HG02973 (cell line): Measurements from ENCODE around the gene RAB18.
"Not testable (repeated sequence)": the region's sequence is repeated elsewhere in the genome, so short reads cannot be mapped to it uniquely, and the experiment has no call there.

Experiments
- ATAC-seq: cut with Tn5 transposase; IDR thresholded peaks from one replicate; pipeline ENCODE4 v1.9.1; 2021; ENCODE audit warnings: moderate library complexity; ENCODE audit not compliant: unreplicated experiment

Gene RAB18

DNA sequence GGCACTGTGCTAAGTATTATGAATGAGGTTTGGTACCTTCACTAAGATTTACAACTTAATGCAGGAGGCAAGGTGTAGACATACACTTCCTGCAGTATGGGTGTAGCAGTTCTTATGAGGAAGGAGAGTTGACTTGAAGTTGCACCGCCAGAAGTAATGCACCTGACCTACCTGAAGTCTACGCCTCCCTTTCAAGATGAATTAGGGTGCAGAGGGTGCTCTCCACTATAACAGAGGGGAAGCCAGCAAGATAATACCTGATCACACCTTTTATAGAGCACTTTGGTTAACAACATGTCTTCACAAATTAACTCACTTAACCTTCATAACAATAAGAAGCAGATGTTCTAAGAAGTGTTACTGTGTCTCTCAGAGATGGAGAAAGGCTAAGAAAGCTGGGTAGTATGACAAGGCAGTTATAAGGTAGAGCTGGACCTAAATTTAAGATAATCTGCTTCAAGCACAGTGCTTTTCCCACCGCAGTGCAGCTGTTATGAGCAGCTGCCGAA lies 552 bp upstream of the RAB18 start:
- no peak for ATAC-seq

DNA sequence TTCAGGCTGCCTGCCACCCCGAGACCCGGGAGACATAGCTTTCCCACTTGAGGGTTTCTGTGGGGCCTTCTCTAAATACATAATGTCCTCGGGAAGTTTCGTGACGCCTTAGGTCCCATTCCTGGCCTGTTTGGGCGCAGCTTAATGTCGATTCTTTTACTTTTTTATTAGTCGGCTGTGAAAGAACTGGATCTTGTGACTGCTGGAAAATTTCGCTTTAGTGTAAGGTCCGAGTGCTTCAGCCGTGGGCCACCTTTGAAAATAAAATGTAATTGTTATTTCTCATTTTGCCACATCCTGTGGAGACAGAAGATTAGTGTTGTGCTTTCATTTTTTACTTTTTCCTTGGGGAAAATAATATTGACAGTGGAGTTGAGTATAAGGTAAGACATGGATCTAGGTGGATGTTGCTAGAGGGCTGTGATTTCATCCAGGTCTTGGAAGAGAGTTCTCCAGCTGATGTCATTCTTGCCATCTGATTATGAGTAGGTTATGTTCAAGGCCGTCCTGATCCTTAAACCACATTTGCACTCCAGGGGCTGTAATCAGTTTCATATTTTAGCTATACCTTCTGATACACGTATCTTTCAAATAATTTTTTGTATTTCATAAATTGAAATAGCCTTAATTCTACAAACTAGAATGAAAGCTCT lies 830 bp downstream of the RAB18 start:
- no peak for ATAC-seq

DNA sequence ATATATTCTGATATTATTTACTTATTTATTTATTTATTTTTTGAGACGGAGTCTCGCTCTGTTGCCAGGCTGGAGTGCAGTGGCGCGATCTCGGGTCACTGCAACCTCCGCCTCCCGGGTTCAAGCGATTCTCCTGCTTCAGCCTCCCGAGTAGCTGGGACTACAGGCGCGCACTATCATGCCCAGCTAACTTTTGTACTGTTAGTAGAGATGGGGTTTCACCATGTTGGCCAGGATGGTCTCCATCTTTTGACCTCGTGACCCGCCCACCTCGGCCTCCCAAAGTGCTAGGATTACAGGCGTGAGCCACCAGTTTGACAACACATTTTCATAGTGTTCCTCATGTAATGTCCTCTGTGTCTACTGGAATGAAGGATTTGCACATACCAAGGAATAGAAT lies 1.4 kb downstream of the RAB18 start:
- not testable (repeated sequence) for ATAC-seq

DNA sequence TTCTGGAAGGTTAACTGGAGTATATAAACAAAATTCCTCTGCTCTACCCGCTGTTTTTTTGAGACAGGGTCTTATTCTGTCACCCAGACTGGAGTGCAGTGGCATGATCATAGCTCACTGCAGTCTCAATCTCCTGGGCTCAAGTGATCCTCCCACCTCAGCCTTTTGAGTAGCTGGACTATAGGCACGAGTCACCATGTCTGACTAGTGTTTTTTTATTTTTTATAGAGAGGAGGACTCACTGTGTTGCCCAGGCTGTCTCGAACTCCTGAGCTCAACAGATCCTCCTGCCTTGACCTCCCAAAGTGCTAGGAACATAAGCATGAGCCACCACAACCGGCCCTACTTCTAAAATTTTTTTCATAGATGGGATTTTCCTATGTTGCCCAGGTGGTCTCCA lies 2.2 kb downstream of the RAB18 start:
- ATAC-seq: no peak

DNA sequence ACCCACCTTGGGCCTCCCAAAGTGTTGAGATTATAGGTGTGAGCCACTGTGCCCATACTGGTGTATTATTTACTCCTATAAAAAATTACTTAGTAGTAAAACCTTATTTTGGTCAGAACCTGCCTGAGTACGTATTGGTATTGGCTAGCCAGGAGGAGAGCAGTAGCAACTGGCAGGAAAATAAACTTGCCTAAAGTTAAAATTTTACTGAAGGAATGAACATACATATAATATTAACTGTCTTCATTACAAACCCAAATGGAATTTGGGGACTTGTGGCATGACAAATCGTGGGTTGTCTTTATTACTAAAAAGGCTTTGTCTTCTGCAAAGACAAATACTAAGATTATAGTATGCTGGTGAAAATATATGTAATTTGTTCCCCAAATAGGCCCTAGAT lies 8.4 kb downstream of the RAB18 start:
- ATAC-seq: no peak

DNA sequence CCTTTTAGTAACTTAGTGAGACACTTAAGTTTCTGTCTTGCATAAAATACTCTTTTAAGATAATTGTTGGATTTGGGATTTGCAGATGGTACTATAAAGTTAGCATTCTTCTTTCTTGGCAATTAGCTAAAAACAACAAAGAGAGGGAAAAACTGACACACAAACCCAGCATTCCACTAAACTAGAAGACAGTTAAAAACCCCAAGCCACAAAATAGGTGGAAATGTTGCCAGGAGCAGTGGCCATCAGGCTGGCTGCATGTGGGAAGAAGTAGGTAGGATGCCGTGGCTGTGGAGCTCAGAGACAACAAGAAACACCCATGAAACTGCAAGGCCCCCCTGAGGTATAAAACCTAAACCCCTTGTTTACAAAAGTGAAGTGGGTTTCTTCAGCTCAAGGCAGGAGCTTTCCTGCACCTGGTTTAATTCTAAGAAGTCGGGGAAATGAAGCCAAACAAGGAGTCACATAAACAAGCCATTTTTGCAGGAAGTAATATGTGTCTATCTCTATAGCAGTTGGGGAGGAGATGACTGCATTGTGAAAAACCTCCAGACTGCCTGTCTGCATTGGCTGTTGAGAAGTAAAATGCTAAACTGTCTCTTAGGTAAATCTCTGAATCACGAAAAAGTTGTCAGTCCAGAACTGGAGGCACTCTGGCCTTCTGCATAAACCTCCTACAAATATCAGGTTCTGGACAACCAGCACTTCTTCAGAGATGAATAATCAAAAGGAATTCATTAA lies 9.5 kb downstream of the RAB18 start:
- ATAC-seq: no peak

DNA sequence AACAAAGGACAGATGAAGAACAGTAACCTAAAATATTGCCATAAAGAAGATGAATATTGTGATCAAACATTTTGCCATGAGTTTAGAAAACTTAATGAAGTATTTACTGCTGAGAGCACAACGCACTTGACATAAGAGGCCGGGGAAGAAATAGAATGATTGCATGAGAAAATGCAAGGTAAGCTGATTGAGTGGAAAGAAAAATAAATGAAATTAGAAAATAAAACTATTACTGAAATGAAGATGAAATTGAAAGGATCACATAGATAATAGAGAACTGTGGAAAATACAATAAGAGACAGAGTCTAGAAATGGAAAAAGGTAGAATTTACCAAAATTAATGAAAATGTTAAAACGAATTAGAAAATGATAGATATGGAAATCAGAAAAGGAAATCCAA lies 10.1 kb downstream of the RAB18 start:
- ATAC-seq: no peak

DNA sequence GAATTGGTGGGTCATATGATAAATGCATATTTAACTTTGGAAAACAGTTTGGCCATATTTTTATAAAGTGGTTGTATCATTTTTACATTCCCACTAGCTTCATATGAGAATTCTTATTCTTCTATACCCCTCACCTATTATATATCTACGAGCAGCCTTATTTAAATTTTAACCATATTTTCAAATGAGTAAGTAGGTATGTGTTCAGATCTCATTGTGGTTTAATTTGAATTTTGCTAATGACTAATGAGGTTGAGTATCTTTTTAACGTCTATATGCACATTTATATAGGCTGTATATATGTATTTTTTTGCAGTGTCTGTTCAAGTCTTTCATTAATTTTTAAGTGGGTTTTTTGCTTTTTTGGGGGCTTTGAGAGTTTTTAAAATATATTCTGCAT lies 14.2 kb downstream of the RAB18 start:
- no peak for ATAC-seq

DNA sequence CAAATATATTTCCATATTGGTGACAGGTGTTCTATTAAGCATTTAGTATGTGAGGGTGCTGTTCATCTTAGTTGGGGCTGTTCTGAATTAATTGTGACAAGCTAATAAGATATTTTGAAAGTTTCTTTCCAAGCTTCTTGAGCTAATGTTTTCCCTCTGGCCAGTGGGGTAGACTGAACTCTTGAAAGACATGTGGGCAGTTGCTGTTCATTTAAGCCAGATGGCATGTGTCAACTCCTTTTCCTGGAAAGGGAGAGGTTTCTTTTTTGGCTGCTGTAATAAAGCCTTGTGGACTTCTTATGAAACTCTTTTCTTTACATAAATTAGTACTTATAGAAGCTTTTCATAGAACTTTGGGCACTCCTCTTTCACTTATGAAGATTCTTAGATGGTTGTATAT lies 21.7 kb downstream of the RAB18 start:
- ATAC-seq: no peak

DNA sequence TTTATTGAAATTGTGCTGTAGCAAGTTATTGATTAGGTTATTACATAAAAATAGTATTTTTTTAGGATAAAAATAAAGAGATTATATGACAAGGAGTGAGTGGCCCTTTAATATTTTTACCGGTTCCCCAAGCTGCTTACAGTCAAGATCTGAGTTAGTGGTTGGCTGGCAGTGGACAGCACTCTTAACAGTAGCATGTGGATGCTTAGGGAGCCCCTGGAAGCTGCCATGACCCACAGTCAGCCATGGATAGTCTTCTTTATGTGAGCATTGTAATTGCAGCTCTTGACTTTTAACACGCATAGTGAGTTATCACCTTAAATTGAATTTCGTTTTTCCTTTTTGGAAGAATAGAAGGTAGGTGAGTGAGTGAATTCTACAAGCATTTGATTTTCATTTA lies 22.1 kb downstream of the RAB18 start:
- no peak for ATAC-seq

DNA sequence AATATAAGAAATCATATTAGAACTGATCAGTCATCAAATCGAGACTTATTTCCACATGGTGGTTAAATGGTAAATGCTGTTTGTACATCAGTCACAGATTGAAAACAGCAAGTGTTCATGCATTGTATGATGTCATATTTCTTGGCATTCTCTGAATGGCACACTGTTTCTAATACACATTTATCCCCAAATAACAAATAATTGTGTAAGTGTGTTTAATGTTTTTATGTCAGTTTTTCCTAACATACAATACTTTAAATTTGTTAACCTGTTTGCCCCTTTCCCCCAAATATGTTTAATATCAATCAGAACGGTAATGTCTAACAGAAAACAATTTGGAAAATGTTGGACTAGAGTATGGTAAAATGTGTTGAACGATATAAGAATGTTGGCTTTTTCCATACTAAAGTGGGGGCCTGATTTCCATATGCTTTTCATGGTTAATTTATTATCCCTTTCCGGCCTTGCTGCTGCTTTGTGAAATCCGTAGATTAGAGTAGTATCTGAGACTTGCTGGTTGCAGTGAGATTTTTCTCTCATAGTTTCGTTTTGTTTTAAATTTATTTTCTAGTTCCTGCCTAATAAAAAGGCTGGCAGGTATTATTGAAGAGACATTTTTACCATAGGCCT lies 23.7 kb downstream of the RAB18 start:
- no peak for ATAC-seq

DNA sequence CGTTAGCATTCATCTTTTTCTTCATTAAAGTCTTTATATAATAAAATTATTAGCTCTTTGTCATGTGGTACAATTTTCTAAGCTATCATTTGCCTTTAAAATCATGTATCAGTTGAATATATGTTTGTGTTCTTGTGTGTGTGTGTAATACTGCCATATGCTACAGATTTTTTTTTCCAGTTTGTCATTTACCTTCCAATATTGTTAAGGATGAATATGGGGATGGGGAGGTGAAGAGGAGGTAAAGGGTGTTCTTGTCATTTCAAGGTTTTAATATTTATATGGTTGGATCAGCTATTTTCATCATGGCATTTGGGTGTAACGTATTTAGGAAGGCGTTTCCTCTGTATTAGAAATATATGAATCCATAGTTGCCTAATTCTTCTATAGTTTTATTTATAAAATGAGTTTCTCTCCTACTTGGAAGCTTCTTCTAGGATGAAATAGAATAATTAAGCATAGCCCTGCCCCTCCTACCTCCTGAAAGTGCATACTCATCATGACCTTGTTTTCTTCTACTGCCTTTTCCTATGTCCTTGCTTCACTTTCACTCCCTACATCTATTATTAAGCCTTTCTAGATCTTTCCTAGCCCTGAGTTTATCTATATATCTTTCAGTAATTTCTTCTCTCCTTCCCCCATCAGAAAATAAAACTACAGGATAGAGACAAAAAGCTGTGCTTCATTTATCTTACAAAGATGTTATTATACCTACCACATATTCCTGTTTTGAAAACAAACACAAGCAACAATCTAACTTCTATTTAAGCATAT lies 25.1 kb downstream of the RAB18 start:
- ATAC-seq: no peak

DNA sequence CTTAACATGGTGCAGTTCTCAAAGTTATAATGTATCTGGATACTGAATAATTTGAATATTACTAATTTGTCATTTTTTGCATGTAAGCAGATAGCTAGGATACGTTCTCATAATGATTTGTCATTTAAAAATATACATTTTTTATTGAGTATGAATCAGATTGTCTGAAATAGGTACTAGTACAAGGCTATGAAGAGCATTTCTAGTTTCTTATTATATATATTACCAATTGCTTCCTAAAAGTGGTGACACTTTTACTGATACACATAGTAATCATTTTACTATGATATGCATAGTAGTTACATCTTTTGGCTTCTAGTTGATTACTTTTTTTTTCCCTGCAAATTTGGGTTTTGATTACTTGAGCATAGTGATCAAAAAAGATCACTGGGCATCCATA lies 26.4 kb downstream of the RAB18 start:
- ATAC-seq: no peak

DNA sequence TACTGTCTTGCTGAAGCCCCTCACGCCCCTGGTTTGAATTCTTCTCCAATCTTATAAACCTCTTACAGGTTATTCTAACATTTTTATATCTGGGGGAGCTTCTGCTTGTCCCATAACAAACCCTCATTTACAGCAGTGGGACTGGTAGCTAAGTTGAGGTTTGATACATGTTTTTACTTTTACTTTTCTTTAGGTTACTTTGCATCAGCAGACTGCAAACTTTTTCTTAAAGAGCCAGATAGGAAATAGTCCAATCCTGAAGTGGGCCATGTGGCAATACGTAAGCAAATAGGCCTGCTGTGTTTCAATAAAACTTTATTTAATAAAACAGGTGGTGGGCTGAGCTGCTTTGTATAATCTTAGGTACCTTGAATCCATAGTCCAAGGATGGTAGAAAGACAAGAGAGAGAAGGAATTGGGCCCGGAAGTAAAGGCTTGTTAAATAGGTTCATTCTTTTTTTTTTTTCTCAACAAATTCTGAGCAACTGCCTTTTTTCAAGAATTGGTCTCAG lies 27.3 kb downstream of the RAB18 start:
- ATAC-seq: no peak

DNA sequence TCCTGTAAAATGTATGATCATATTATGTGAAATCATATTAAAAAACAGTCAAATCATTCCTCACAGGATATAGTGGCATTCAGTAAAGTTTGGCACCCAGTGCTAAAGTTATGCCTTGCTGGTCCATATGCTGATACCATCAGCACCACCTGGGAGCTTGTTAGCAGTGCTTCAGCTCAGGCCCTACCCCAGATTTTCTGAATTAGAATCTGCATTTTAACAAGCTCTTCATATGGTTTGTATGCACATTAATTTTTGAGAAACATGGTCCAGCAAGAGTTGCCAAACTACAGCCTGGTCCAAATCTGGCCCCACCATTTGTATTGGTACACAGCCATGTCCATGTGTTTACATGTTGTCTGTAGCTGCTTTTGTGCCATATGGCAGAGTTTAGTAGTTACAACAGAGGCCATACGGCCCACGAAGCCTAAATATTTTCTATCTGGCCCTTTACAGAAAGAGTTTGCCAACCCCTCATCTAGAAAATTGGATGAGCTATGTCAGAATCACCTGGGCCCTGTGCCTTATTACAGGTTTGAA lies 30.1 kb downstream of the RAB18 start:
- ATAC-seq: no peak

DNA sequence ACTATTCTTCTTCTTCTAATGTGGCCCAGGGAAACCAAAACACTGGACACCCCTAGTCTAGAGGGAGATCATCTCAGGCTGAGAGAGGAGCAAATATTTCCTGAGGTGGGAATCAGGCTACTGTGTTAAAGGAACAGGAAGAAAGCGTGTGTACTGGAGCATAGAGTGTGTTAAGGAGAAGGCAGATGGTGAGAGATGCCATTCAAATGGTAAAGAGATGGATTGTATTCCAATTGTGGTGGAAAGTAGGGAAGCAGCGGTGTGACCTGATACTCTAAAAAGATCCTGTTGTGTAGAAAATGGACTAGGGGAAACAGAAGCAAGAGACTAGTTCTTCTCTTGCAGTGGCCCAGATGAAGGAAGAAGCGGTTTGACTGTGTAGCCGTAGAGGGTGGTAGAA lies 31.2 kb downstream of the RAB18 start:
- ATAC-seq: no peak

DNA sequence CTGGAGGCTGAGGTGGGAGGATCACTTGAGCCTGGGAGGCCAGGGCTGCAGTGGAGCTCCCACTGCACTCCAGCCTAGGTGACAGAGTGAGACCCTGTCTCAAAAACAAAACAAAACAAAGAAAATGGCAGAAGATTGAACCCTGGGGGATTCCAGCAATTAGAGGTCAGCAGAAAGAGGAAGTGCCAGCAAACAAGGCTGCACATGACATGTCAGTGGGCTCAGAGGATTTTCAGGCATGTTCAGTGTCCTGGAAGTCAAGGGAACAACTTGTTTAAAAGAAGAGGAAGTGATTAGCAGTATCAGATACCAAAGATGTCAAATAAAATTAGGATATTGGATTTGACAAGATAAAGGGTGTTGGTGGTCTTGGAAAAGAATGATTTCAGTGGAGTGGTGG lies 32.3 kb downstream of the RAB18 start:
- ATAC-seq: no peak

DNA sequence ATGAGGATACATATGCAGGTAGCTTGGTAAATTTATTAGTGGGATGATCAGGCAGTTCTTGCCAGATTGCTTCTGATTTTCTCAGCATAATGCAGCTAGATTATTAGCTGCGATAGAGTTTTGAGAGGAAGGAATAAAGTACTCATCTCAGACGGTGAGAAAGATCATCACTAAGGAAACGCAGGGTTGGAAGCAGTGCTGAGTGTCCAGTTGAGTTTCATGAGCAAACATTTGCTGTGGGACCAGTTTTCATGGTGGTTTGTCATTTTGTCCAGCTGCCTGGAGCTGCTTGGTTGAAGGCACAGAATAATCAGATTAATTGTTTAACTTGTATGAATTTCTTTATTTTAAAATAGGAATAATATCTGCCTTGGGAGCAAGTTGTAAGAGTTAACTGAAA lies 33.1 kb downstream of the RAB18 start:
- no peak for ATAC-seq

DNA sequence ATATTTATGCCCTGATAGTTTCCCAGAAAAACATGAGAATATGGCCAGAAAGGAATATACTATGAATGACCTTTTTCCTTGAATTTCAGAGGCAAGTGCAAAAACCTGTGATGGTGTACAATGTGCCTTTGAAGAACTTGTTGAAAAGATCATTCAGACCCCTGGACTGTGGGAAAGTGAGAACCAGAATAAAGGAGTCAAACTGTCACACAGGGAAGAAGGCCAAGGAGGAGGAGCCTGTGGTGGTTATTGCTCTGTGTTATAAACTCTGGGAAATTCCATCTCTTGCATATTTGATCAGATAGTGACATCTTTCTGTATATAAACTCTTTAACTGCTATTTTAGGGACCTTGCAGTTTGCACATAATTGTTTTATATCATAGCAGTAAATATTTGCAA lies 33.7 kb downstream of the RAB18 start:
- no peak for ATAC-seq

DNA sequence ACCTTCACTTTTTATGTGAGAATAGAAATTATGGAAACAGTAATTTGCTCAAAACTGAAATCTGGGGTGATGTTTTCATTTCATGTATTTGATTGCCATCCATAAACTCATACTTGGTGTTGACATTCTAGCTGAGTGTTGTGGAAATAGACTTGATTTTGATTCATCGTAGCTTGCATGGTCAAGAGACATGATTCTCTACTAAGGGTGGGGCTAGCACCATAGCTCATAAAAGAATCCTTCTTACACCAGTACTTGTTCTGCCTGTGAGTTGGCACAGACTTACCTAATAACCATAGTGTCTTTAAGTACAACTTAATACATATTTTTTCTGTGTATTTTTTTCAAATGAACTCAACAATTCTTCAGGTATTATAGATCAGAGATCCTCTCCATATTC lies 36.6 kb downstream of the RAB18 start:
- ATAC-seq: no peak
